ENCODE measurements around the gene ADCK1.
A peak's percentile ranks its signal among the peaks of the same experiment; 100 is the strongest.

DNA sequence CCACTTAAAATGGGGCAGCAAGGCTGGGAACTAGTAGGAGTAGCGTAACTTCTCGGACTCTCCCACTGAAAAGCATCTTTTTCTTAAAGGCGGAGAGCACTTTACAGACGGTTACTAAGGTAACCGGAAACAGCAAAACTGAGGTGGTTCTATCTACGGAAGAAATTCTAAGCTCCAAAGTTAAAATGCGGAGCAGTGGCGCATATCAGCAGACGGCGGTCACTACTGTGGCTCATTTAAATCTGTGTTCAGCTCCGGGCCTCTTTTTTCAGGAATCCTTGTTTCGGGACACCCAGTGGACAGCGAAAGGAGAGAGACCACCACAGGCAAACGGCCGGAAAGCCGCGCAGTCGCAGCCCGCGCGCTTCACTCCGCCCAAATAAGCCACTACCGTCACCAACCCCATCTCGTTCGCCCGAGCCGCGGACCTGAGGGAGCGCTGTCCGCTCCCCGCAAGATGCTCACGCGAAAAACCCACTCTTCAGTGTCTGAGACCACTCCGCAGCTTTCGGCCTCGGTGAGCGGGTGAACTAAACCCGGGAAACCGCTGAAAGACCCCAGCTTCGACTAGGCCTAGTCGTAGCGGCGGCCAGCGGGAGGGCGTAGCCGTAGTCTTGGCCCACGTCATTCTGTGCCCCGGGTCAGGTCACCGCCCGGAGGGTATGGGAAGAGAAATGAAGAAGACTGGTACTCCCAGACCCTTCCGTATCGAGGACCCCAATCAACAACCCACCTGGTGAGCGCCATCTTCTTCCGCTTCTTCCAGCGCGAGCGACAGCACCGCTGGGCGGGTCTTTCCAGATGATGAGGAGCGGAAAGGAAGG, 39.3 kb upstream of the ADCK1 start, which contains the start of gene SNW1:
- TF ChIP-seq, protein P1, sequence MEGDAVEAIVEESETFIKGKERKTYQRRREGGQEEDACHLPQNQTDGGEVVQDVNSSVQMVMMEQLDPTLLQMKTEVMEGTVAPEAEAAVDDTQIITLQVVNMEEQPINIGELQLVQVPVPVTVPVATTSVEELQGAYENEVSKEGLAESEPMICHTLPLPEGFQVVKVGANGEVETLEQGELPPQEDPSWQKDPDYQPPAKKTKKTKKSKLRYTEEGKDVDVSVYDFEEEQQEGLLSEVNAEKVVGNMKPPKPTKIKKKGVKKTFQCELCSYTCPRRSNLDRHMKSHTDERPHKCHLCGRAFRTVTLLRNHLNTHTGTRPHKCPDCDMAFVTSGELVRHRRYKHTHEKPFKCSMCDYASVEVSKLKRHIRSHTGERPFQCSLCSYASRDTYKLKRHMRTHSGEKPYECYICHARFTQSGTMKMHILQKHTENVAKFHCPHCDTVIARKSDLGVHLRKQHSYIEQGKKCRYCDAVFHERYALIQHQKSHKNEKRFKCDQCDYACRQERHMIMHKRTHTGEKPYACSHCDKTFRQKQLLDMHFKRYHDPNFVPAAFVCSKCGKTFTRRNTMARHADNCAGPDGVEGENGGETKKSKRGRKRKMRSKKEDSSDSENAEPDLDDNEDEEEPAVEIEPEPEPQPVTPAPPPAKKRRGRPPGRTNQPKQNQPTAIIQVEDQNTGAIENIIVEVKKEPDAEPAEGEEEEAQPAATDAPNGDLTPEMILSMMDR (IDR thresholded peaks at IDR 0.05) = no peak
- peak in 1 of 4 donors; percentile 65 for TF ChIP-seq POLR2A (IDR thresholded peaks at IDR 0.05)
- peak; percentile 83 to 96 (median 87) for TF ChIP-seq POLR2AphosphoS5 (IDR thresholded peaks at IDR 0.05)
- no peak for TF ChIP-seq EP300 (IDR thresholded peaks at IDR 0.05)
